GM19467 (cell line): ENCODE measurements around the gene ZBTB16.

Source experiments
- ATAC-seq: cut with Tn5 transposase; IDR thresholded peaks from one replicate; pipeline ENCODE4 v1.9.1; 2021; ENCODE audit warnings: mild to moderate bottlenecking, moderate library complexity; ENCODE audit not compliant: unreplicated experiment

The ZBTB16 gene

GRCh38 chr11:114099392-114100178 lies 40.1 kb downstream of the ZBTB16 start:
- no peak for ATAC-seq

GRCh38 chr11:114102993-114103896 lies 43.7 kb downstream of the ZBTB16 start:
- ATAC-seq: no peak

- no peak for ATAC-seq
These were observed 46.1 kb downstream of the ZBTB16 start for GRCh38 chr11:114105611-114106010.

GRCh38 chr11:114106047-114106446 lies 46.5 kb downstream of the ZBTB16 start:
- ATAC-seq: no peak

- ATAC-seq: no peak
These were observed 47.5 kb downstream of the ZBTB16 start for GRCh38 chr11:114106986-114107385.

- ATAC-seq: no peak
These were observed 49.1 kb downstream of the ZBTB16 start for GRCh38 chr11:114108501-114109205.

GRCh38 chr11:114109206-114110090 lies 49.9 kb downstream of the ZBTB16 start:
- no peak for ATAC-seq

- ATAC-seq: no peak
These were observed 50.6 kb downstream of the ZBTB16 start for GRCh38 chr11:114110123-114110522.

- no peak for ATAC-seq
These were observed 51.7 kb downstream of the ZBTB16 start for GRCh38 chr11:114110952-114111947.

- no peak for ATAC-seq
These were observed 56.0 kb downstream of the ZBTB16 start for GRCh38 chr11:114115451-114115928.

GRCh38 chr11:114116357-114116756 lies 56.8 kb downstream of the ZBTB16 start:
- ATAC-seq: no peak

- no peak for ATAC-seq
These were observed 57.3 kb downstream of the ZBTB16 start for GRCh38 chr11:114116800-114117199.

- no peak for ATAC-seq
These were observed 61.1 kb downstream of the ZBTB16 start for GRCh38 chr11:114120606-114121005.

- ATAC-seq: no peak
These were observed 61.6 kb downstream of the ZBTB16 start for GRCh38 chr11:114121138-114121537.

- ATAC-seq: no peak
These were observed 62.4 kb downstream of the ZBTB16 start for GRCh38 chr11:114121804-114122504.

- ATAC-seq: no peak
These were observed 63.2 kb downstream of the ZBTB16 start for GRCh38 chr11:114122686-114123085.

GRCh38 chr11:114123692-114124330 lies 64.3 kb downstream of the ZBTB16 start:
- no peak for ATAC-seq

- no peak for ATAC-seq
These were observed 65.2 kb downstream of the ZBTB16 start for GRCh38 chr11:114124601-114125144.
